Caco-2 (cell line): ENCODE results near the gene APC. TPM values are rescaled to one million over a fixed set of nuclear protein-coding genes. Genes with fewer than 3 reads are reported as not detected.

Experiments used
- BruUV-seq: library from RNA; stranded (reverse); fragments of 400-500 nt; replicated peaks from 2 replicates; lab custom pipeline; 2021; lab: Mats Ljungman, UMichigan
- CTCF ChIA-PET: fragments of 300-600 bp; sonication (Branson Sonifier 250); formaldehyde crosslinking; loops from one replicate; lab custom pipeline; 2022; ENCODE audit warnings: antibody characterized with exemption; lab: Charles Lee
- POLR2A ChIA-PET: fragments of 300-600 bp; sonication (Branson Sonifier 250); formaldehyde crosslinking; loops from one replicate; lab custom pipeline; 2022; ENCODE audit warnings: antibody characterized with exemption; lab: Charles Lee
- DNase-seq, 2 experiments: peaks; one replicate each; pipeline versions ENCODE4 v3.0.0 to v3.0.0-alpha.2; 2020 to 2022
- H3K27me3 ChIP-seq: replicated peaks from 2 replicates; pipeline ENCODE4 v1.6.0; 2011; ENCODE audit warnings: low read length; ENCODE audit not compliant: control insufficient read depth, insufficient read depth
- H3K36me3 ChIP-seq: 2 replicates; pipeline ENCODE4 v1.5.1; 2011; ENCODE audit warnings: low read length; ENCODE audit not compliant: control insufficient read depth, insufficient read depth
- H3K4me1 ChIP-seq: fragments of 250-450 bp; sonication (Bioruptor Pico); 2 replicates; pipeline ENCODE4 v1.5.1; 2020; ENCODE audit warnings: mild to moderate bottlenecking
- H3K4me3 ChIP-seq: 2 replicates; pipeline ENCODE4 v1.5.1; 2011; ENCODE audit warnings: low read depth, mild to moderate bottlenecking, control low read depth, low read length
- H3K9me3 ChIP-seq: fragments of 250-450 bp; sonication (Bioruptor Pico); 2 replicates; pipeline ENCODE4 v1.5.1; 2020; ENCODE audit warnings: mild to moderate bottlenecking, moderate library complexity
- H3K27ac Mint-ChIP-seq: one replicate; pipeline ENCODE4 v1.8.0; 2022; ENCODE audit warnings: mixed read lengths; ENCODE audit not compliant: unreplicated experiment
- H3K27me3 Mint-ChIP-seq: one replicate; pipeline ENCODE4 v1.8.0; 2022; ENCODE audit warnings: mixed read lengths; ENCODE audit not compliant: insufficient read depth, unreplicated experiment
- H3K36me3 Mint-ChIP-seq: one replicate; pipeline ENCODE4 v1.8.0; 2022; ENCODE audit warnings: mild to moderate bottlenecking, mixed read lengths; ENCODE audit not compliant: insufficient read depth, unreplicated experiment
- H3K4me1 Mint-ChIP-seq: one replicate; pipeline ENCODE4 v1.8.0; 2022; ENCODE audit warnings: low read depth, mixed read lengths; ENCODE audit not compliant: unreplicated experiment
- H3K4me3 Mint-ChIP-seq: one replicate; pipeline ENCODE4 v1.8.0; 2022; ENCODE audit warnings: mild to moderate bottlenecking, moderate library complexity, mixed read lengths; ENCODE audit not compliant: unreplicated experiment
- H3K9me3 Mint-ChIP-seq: one replicate; pipeline ENCODE4 v1.8.0; 2022; ENCODE audit warnings: mixed read lengths; ENCODE audit not compliant: unreplicated experiment
- intact Hi-C: fragments of 100-400 bp; cut with micrococcal nuclease; formaldehyde crosslinking; loops from one replicate; pipeline ENCODE4 v1.10.0; 2022; ENCODE audit not compliant: unreplicated experiment
- total RNA-seq: library from RNA; stranded (reverse); gene quantifications from 2 replicates; pipeline ENCODE4 v1.2.3, GENCODE V29; 2022
- TF ChIP-seq, protein P1 (sequence below), 2 experiments: fragments of 200-600 bp in 1 of 2; IDR thresholded peaks; 1 replicate in 1 of 2; 2 replicates in 1 of 2; pipeline versions ENCODE4 v1.5.1 to v1.8.0; 2011 to 2022; ENCODE audit warnings: antibody characterized with exemption in 1 of 2, control low read depth in 1 of 2, inconsistent platforms in 1 of 2, low read depth in 1 of 2, low read length in 1 of 2, mild to moderate bottlenecking in 1 of 2, moderate library complexity in 1 of 2; ENCODE audit not compliant: insufficient read depth in 1 of 2, severe bottlenecking in 1 of 2, unreplicated experiment in 1 of 2

The APC gene
- total RNA-seq, 1 experiment from 2014 or later, result 28.6 TPM

DNA sequence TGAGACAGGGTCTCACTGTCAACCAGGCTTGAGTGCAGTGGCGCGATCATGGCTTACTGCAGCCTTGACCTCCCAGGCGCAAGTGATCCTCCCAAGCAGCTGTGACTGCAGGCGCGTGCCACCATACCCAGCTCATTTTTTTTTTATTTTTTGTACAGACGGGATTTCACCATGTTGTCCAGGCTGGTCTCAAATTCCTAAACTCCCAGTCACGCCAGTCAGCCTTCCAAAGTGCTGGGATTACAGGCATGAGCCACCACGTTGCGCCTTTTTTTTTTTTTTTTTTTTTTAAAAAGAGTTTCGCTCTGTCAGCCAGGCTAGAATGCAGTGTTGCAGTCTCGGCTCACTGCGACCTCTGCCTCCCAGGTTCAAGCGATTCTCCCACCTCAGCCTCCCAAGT is 96.3 kb downstream of the APC start:
- intact Hi-C loops, result no loop called here
- Histone ChIP-seq H3K9me3 (no peaks in the 10 kb centered on the region), H3K27me3 (no peaks in the 10 kb centered on the region), H3K4me3 (no peak overlapping the region), H3K4me1 (no peaks in the 10 kb centered on the region), H3K36me3 (no peaks in the 10 kb centered on the region)
- no peak overlapping the region for H3K4me3 Mint-ChIP-seq
- H3K36me3 Mint-ChIP-seq, result peaks cover 17% of the 10 kb centered on the region
- H3K27ac Mint-ChIP-seq, result no peak overlapping the region
- BruUV-seq, result no TSS peak
- H3K4me1 Mint-ChIP-seq, result no peaks in the 10 kb centered on the region
- H3K9me3 Mint-ChIP-seq, result no peaks in the 10 kb centered on the region
- H3K27me3 Mint-ChIP-seq, result no peaks in the 10 kb centered on the region
- no peak for DNase-seq
- ChIA-PET POLR2A (no interaction called here), CTCF (interaction anchor here (0.7 kb wide), 1 partner anchor 142 kb away, joined by 6 read pairs; no protein-coding TSS in a partner anchor)
- TF ChIP-seq, protein P1, sequence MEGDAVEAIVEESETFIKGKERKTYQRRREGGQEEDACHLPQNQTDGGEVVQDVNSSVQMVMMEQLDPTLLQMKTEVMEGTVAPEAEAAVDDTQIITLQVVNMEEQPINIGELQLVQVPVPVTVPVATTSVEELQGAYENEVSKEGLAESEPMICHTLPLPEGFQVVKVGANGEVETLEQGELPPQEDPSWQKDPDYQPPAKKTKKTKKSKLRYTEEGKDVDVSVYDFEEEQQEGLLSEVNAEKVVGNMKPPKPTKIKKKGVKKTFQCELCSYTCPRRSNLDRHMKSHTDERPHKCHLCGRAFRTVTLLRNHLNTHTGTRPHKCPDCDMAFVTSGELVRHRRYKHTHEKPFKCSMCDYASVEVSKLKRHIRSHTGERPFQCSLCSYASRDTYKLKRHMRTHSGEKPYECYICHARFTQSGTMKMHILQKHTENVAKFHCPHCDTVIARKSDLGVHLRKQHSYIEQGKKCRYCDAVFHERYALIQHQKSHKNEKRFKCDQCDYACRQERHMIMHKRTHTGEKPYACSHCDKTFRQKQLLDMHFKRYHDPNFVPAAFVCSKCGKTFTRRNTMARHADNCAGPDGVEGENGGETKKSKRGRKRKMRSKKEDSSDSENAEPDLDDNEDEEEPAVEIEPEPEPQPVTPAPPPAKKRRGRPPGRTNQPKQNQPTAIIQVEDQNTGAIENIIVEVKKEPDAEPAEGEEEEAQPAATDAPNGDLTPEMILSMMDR (IDR thresholded peaks at IDR 0.05; ENCODE audit: insufficient read depth in 1 of 2, low read depth in 1 of 2, low read length in 1 of 2, severe bottlenecking in 1 of 2, unreplicated experiment in 1 of 2), result no peak

DNA sequence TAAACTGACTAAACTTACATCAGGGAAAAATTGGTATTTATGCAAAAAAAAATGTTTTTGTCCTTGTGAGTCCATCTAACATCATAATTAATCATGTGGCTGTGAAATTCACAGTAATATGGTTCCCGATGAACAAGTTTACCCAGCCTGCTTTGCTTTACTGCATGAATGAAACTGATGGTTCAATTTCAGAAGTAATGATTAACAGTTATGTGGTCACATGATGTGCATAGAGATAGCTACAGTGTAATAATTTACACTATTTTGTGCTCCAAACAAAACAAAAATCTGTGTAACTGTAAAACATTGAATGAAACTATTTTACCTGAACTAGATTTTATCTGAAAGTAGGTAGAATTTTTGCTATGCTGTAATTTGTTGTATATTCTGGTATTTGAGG is 106.8 kb downstream of the APC start:
- TF ChIP-seq, protein P1 (IDR thresholded peaks at IDR 0.05; ENCODE audit: insufficient read depth in 1 of 2, low read depth in 1 of 2, low read length in 1 of 2, severe bottlenecking in 1 of 2, unreplicated experiment in 1 of 2), result no peak

DNA sequence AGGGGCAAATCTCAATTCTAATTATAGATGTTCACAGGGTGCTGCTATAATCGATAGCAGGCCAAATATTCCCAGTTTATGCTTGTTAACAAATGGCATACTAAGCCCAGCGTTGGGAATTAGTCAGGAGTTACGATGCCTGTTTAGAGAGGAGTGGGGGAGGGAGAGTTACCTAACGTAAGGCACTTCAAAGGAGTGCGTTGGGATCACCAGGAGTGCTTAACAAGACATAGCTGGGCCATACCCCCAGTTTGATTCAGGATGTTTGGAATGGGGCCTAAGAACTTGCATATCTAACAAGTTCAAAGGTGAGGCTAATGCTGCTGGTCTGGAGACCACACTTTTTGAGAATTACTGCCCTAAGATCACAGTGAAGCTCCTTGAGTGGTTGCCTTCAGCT is 108.9 kb downstream of the APC start:
- 0 out of 2 replicates have a peak, but pooled peaks cover 1% of the 10 kb centered on the region for H3K36me3 ChIP-seq
- H3K4me1 Mint-ChIP-seq, result no peaks in the 10 kb centered on the region
- H3K9me3 ChIP-seq, result no peaks in the 10 kb centered on the region
- H3K4me3 ChIP-seq, result no peak overlapping the region
- H3K27me3 Mint-ChIP-seq, result no peaks in the 10 kb centered on the region
- intact Hi-C loops, result loop anchor here (2.0 to 5.0 kb wide), 2 partner anchors 50 to 84 kb away; no protein-coding TSS in a partner anchor
- no peaks in the 10 kb centered on the region for H3K27me3 ChIP-seq
- no peaks in the 10 kb centered on the region for H3K4me1 ChIP-seq
- DNase-seq, result no peak
- H3K4me3 Mint-ChIP-seq, result no peak overlapping the region
- TF ChIP-seq, protein P1 (IDR thresholded peaks at IDR 0.05; ENCODE audit: insufficient read depth in 1 of 2, low read depth in 1 of 2, low read length in 1 of 2, severe bottlenecking in 1 of 2, unreplicated experiment in 1 of 2), result no peak
- H3K36me3 Mint-ChIP-seq, result no peaks in the 10 kb centered on the region
- no TSS peak for BruUV-seq
- no peak overlapping the region for H3K27ac Mint-ChIP-seq
- ChIA-PET CTCF (no interaction called here), POLR2A (no interaction called here)
- H3K9me3 Mint-ChIP-seq, result no peaks in the 10 kb centered on the region

More for the DNA sequence above, 106.8 kb downstream of the APC start:
- ChIA-PET CTCF (interaction anchor here (0.6 kb wide), 1 partner anchor 85 kb away, joined by 3 read pairs; no protein-coding TSS in a partner anchor), POLR2A (no interaction called here)
- no TSS peak for BruUV-seq
- H3K4me3 ChIP-seq, result no peak overlapping the region
- intact Hi-C loops, result no loop called here
- Mint-ChIP-seq H3K4me3 (no peak overlapping the region), H3K4me1 (no peaks in the 10 kb centered on the region), H3K36me3 (peaks cover 11% of the 10 kb centered on the region), H3K27me3 (no peaks in the 10 kb centered on the region), H3K27ac (no peak overlapping the region), H3K9me3 (no peaks in the 10 kb centered on the region)
- H3K27me3 ChIP-seq, result no peaks in the 10 kb centered on the region
- 0 out of 2 replicates have a peak, but pooled peaks cover 1% of the 10 kb centered on the region for H3K36me3 ChIP-seq
- no peaks in the 10 kb centered on the region for H3K9me3 ChIP-seq
- no peaks in the 10 kb centered on the region for H3K4me1 ChIP-seq
- DNase-seq, result no peak
